Measurements from ENCODE around the gene KCNF1.
A peak's percentile ranks its signal among the peaks of the same experiment; 100 is the strongest.

The KCNF1 gene

DNA sequence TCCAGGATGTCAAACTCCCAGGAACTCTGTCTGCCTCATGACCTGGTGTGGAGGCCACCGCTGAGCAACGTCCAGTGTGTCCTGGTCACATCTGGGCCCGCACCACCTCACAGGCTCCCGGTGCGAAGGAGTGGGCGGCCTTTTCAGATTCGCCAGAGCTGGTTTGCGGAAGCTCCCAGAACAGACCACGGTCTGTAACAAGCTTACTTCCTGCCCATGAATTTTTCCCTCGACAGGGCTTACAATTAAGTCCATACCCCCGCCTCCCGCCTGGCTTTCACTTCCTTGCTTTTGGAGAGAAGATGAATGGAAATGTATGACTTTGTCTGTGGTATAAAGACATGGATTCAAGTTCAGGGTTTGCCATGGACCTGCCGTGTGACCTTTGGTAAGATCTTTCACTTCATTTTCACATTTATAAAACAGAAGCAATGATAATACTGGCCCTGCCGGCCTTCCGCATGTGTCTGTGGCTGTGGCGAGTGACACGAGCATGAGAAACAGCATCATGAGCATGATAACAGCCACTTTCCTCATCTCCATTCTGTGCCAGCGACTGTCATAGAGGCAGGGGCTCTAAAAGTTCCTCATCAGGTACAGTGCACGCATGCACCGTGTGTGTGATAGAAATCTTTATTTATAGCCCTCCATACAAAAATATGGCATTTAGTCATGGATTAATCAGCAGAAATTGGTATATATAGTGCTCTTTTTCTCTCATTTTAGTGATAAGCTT lies 31.0 kb upstream of the KCNF1 start:
- DNase-seq: no peak

DNA sequence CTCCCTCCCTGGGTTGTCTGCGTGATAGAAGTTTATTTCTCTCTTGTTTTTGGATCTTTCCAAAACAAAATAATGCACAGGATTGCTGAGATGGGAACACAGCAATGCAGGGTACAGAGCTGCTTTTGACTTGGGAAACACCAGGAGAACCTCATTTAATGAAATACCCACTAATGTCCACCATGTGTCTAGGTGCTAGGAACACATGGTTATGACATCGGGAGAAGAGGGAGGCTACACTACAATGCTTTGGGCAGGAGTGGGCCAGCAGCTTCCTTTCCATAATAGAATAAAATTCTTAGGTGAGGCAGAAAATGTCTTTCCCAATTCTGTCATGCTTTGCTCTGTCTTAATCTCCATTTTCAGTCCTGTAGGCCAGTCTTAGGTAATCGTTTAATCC lies 29.2 kb upstream of the KCNF1 start:
- DNase-seq: no peak

DNA sequence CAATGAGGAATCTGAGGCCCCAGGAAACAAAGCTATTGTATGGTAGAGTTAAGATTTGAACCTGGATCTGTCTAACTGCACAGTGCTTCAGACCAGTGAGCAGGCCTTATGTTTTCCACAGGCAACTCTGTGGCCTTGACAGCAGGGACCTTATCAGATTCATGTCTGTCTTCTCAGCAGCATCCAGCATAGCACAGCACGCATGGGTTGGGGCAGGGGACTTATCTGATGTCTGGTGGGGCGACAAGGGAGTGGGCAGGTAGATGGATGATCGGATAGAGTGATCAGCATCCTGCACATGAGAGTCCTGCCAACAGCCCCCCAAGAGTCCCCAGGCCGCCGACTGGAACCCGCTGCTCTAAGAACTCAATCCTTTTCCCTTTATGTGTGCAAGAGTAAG lies 28.7 kb upstream of the KCNF1 start:
- no peak for DNase-seq

DNA sequence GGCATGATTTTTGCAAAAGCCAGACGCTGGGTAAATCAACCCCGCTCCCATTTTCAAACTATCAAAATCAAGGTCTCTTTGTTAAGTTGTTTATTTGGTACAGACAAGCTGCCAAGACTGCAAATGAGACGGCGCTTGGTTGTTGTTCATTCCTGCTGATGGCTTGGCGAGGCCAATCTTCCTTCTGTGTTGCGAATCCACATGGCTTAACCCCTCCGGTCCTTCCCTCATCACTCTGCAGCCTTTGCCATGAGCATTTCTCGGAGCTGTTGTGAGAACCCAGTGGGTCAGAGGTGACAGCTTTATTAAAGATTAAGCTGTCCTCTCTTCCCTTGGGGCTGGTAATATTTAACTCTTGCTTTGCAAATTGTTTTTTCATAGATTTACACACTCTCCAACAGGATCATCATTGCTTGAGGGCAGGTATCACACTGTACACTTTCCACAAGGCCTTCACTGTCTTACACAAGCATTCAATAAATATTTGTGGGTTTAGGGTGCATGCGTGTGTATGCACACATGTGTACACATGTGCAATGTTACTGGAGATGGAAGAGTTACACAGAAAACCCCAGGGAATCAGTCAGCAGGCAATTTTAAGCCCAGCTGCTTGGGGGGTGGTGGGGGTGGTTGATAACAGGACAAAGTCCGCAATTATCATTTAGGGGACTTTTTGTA lies 27.8 kb upstream of the KCNF1 start:
- DNase-seq: peak; percentile 23

DNA sequence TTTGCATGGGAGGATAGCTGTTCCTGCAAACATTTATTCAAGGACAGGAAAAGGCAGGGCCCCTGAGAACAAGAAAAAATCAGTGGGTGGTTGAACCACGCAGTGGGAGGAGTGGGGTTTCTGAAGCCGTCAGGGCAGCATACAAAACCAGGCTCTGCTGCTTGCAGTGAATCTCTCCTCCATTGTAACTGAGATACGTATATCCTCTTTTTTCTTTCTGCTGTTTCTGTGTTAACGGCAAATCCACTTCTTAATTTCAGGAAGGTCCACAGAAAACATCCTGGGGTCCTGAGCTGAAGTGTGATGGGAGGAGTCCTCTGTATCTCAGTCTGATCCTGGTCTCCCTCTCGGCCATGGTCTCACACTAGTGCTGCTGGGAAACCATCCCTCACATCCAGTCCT lies 27.2 kb upstream of the KCNF1 start:
- peak; percentile 60 for DNase-seq

DNA sequence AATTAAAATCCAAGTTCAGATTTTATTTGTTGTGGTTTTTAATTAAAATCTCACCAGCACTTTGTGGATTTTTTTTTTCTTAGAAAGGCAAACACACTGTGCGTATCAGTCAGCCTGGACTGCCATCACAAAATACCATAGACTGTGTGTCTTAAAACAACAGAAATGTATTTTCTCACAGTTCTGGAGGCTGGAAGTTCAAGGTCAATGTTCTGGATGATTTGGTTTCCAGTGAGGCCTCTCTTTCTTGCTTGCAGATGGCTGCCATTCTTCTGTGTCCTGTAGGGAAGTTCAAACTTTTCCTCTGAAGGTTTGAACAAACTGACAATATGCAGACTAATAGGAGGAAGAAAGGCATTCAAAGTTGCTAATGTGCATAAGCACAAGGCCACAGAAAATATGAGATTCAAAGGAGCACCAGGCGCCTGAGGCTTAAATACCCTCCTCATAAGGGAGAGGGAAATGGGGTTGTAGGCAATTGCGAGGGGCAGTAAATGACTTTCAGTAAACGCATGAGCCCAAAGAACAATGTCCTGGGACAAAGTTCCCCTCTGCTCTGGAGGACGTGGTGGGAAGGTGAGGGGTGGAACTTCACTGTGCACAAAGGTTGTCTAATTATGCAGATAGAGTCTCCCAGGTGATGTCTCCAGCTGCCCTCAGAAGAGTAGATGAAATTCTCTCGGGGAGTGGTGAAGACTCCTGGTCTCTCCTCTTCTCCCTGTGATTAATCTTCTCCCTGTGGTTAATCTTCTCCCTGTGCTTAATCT lies 26.5 kb upstream of the KCNF1 start:
- no peak for DNase-seq

DNA sequence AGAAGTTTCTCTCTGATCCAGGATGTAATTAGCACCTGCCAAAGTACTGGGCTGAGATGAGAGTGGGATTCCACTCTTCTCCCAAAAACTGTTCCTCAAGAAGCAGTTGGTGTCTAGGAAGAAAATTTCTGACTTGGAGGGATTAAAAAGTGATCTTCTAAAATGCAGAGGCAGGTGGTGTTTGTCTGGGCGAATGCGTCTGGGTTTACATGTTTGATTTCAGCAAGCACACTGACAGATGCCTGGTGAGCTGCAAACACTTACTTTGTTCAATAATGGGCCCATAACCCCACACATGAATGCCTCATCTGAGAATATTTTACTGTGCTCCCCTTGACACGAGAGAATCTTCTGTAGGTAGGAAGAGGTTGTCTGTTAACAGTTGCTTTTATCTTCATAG lies 24.3 kb upstream of the KCNF1 start:
- DNase-seq: peak; percentile 36

DNA sequence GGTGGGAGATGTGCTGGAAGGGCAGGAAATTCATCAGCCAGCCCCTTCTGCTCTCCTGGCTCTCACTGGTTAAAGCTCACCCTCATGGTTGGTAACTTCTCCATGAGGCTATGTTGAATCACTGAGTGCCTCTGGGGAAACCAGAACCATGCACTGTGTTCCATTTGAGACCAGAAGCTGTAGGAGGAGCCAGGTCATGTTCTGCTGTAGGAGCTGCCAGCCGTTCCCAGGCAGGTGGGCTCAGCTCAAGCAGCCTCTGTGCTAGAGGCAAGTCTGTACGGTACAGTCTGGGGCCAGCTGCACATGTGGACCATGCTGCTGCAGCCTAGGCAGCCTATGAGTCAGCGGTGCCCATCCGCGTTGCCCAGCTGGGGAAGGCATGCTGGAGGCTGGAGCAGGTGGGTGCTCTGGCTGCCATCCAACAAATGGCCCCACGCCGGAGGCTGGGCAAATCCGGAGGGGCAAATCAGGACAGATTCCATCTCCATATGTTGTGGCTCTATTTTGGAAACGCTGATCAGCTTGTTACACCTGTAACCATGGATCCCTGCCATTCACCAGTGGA lies 22.0 kb upstream of the KCNF1 start:
- DNase-seq: peak; percentile 84

DNA sequence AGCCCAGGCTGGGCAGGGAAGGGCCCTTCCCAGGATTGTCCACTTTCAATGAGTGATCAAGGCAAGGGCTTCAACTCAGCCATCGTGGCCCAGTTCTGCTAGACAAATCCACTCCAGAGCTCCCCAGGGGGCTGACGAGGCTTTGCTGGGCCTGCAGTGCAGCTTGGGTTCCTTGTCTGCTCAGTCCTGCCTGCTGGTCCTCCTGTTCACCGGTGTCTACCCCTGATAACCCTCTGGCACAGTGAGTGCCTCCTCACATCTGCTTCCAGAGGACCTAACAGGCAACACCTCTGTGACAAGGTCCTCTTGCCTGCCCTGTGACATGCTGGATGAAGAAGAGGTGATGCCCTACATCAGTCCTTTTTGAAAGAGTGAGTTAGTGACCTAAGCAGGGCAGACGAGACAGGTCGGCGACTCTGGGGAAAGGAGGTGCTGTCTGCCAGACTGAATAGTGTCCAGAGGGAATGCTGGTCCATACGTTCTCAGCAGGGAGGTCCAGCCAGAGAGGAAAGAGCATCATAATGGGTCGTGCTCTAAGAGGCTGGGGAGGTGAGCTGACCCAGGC lies 20.9 kb upstream of the KCNF1 start:
- no peak for DNase-seq

DNA sequence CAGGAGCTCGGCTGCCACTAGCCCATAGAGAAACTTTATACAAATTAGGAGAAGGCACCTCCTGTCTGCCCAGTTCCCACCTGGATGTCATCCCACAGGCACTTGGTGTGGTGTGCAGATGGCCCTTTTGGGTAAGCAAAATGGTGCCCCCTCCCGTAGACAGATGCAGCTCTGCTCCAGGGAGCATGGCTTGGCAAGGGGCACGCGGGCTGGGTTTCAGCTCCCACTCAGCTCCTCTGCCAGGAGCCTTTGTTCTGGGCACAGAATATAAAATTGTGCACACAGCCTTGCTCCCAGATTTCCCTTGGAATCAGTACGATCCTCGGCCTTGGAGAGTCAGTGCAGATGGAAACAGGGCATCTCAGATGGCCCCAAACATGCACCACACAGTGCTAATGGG lies 20.3 kb upstream of the KCNF1 start:
- no peak for DNase-seq

DNA sequence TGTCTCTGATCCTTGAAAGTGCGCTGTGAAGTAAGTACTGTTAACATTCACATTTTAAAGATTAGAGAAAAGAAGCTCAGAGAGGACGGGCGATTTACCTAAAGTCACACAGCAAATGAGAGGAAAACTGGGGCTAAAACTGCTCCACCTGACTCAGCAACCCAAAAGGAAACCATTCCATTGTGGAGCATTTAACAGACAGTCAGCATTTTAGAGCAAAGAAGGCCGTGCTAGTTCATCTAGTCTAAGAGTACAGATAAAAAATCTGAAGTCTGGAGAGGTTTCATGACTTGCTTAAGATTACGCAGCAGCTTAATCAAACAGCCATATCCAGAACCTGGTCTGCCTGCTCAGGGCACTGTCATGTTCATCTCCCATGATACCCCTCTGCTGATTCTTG lies 19.9 kb upstream of the KCNF1 start:
- DNase-seq: no peak

DNA sequence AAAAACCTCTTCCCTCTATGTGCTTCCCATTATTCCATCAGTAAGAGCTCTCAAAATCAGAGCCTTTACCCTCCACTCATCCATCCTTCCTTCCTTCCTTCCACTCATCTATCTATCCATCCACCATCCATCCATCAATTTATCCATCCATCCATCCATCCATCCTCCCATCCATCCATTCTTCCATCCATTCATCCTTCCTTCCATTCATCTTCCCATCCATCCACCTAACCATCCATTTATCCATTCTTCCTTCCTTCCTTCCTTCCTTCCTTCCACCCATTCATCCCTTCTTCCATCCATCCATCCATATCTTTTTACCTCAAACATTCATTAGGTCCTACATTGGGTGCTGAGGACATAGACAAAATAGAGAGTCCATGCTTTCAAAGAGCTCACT lies 19.4 kb upstream of the KCNF1 start:
- no peak for DNase-seq

DNA sequence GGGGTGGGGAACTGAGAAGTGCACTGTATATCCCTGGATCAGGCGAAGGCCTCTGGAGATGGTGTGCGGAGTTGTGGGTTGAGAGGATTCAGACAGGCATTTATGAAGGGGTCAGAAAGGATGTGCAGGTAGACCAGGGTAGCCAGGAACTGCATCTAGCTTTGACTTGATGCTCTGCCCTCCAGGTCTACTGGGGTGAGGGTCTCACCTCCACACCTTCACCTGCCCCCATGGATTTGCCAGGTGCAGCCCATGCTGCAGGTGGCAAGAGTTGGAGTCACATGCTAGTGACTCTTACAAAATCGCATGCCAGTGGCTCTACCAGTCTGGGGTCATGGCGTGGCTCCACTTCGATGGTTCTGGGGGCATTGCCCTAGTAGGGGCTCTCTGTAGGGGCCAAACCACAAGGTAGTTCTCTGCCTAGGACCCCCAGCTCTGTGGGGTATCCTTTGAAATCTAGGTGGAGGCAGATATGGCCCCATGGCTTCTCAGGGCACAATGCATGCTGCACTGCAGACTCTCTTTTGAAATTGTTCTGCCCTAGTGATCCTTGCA lies 18.9 kb upstream of the KCNF1 start:
- no peak for DNase-seq

DNA sequence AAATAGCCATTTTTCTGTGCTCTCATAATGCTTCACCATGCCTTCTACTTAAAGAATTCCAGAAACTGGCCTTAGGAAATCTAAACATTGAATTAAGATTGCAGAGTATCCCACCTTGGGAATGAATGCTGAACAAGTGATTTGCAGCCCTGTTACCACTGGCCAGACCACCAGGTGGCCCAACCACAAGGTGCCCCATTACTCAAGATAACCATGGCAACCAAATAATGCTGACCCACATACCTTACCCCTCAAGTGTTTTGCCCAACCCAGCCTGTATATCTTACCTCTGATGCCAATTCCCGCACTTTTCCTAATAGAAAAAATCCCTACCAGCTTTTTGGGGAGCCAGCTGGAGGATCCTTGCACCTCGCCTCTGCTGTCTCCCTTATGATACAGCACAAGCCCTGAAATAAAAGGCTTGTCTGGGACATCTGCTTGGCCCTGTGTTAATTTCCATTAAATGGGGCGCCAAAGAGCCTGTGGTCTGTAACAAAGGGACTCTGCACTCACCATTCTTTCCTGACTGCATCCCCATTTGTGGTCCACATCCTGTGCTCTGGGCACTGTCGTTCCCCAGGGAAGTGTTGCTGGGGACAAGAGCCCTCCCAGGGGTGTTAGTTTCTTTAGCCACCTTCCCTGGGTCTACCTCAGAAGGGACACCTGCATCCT lies 17.3 kb upstream of the KCNF1 start:
- DNase-seq: no peak

DNA sequence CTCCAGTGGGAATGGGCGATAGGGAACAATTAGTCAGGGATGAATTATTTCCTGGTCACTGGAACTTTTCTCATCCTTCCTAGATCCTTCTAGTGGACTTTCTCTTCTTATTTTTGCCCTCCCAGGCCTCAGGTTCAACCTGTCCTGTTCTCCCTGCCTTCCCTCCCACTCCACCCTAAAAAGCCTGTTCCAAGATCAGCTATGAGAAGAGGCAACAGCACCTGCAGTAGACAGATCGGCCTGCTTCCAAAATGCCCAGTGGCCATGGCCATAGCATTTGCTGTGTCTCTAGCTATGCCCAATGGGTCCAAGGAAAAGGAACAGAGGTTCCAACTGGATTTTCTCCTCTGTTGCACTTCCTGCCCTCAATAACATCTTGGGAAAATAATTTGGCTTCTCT lies 16.5 kb upstream of the KCNF1 start:
- no peak for DNase-seq

DNA sequence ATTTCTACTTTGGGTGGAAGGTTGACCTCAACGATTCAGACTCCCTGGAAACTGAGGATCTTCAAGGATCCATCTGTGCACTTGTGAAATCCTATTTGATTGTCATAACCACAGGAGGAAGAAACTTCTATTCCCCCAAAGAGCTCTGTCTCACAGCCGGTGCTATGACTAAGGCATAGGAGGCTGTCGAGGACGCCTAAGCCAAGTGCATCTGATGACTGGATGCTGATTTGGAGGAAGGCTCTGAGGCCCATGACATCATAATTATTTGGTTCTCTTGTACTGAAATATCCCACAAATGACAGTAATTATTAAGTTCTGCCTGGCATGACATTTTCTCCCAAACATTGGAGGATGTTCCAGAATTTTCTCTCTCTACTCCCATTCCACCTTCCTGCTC lies 13.8 kb upstream of the KCNF1 start:
- no peak for DNase-seq

DNA sequence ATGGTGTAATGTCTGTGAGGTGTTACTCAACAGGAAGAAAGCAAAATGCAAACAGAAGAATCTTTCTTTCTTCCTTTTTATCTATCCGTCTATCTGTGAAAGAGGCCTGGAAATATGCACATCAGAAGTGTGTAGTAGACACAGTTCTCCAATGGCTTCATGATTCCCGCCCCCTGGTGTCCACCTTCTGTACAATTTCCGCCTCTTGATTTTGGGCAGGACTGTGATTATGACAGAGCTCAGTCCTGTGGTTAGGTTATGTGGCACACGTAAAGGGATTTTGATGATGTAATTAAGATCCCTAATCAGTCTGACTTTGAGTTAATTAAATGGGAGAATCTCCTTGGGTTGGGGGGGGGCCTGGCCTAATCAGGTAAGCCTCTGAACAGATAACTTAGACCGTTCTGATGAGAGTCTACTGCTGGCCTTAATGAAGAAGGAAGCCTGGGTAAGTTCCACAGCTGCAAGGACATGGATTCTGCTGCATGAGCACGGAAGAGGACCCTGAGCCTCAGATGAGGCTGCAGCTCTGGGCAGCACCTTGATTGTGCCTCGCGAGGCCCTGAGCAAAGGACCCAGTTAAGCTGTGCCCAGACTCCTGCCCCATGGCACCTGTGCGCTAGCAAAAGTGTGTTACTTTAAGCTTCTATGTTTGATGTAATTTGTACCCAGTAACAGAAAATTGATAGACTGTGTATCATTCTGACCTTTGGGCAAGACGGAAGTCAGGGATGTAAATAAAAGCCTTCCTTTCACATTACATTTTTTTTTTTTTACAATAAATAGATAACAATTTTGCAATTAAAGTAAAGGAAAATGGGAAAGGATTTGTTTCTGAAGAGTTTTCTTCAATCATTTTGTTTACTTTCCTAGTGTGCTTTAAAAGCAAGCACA lies 11.3 kb upstream of the KCNF1 start:
- peak; percentile 21 for DNase-seq

DNA sequence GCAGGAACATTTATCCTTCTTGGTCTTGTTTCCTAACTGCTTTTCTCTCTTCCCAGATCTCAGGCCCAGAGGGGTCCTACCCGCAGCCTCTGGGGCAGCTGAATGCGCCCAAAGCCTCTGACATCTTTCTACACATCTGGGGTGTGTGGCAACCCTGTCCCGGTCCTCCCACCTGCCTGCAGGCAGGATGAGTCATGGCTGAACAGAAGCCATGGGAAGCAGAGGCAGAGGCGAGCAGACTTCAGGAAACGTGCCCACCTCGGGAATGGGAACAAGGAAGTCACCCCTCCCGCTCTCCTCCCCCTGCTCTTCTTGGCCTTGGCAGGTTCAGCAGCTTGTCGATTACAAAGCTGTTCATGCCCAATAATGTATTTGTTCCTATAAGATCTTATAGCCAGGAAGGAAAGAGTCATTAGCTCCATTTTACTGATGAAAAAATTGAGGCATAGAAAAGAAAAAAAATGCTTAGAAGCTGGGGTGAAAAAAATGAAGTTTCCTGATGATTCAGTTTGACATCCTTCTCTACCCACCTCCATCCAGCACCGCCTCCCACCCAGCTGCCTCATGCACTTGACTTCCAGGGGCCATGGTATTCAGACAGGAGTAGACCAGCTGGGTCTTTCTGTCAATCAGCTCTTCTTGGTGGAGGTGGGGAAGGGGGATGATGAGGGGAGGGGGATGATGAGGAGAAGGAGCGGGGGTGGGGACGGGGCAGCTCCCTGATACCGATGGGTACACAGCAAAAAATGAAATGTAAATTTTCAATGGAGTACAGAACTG lies 10.4 kb upstream of the KCNF1 start:
- DNase-seq: peak; percentile 35

DNA sequence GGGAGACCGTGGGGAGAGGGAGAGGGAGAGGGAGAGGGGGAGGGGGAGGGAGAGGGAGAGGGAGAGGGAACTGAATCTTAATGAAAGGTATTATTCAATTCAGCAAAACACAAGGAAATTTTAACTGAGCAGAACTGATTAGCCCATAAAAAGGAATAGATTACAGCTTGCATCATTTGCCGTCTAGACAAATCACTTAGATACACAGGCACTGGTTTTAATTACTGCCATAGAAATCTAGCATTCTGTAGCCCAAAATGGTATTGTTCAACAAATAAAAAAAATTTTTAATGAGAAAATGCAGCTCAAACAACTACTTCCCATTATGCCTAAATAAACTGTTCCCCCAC lies 7.9 kb upstream of the KCNF1 start:
- DNase-seq: no peak

DNA sequence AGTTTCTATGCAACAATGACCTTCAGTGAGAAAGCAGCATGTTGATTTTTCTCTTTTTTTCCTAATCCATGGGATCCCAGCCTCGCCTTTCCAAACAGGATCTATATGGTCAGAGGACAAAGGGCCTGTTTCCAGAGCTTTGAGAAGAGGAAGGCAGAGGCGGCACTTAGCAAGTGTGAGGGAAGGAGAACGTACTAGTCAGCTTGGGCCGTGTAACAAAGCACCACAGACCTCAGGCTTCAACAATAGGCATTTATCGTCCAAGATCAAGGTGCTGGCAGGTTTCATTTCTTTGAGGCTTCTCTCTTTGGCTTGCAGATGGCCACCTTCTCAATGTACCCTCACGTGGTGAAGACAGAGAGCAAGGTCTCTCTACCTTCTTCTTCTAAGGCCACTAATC lies 7.3 kb upstream of the KCNF1 start:
- DNase-seq: no peak
